HFFc6 (cell line): ENCODE data around the gene ACOT11. TPM values are rescaled to one million over a fixed set of nuclear protein-coding genes. Genes with fewer than 3 reads are reported as not detected.

ENCODE experiments used
- DNase-seq: peaks from one replicate; pipeline ENCODE4 v3.0.0-alpha.2; 2018
- H3K27ac Mint-ChIP-seq: 2 replicates; pipeline ENCODE4 v1.8.0; 2020; ENCODE audit warnings: mild to moderate bottlenecking, mixed read lengths
- H3K27me3 Mint-ChIP-seq: 2 replicates; pipeline ENCODE4 v1.8.0; 2021; ENCODE audit warnings: mild to moderate bottlenecking, moderate library complexity, mixed read lengths; ENCODE audit not compliant: insufficient read depth
- H3K36me3 Mint-ChIP-seq: 2 replicates; pipeline ENCODE4 v1.8.0; 2021; ENCODE audit warnings: low read depth, mixed read lengths
- H3K4me1 Mint-ChIP-seq: 2 replicates; pipeline ENCODE4 v1.8.0; 2020; ENCODE audit warnings: low read depth, mixed read lengths
- H3K4me3 Mint-ChIP-seq: 2 replicates; pipeline ENCODE4 v1.8.0; 2020; ENCODE audit warnings: mild to moderate bottlenecking, moderate library complexity, mixed read lengths
- H3K9me3 Mint-ChIP-seq: 2 replicates; pipeline ENCODE4 v1.8.0; 2020; ENCODE audit warnings: mild to moderate bottlenecking, mixed read lengths
- CTCF ChIP-seq: fragments of 200-600 bp; sonication (generic); IDR thresholded peaks from 2 replicates; pipeline ENCODE4 v1.5.0; 2021; ENCODE audit warnings: antibody characterized with exemption, mild to moderate bottlenecking
- total RNA-seq, 6 experiments: library from RNA; stranded (reverse); fragmentation: NEBNext Ultra II Directional; extraction: Animal tissue kit (Norgen Biotek cat#: 25700); gene quantifications; 2 replicates in 1 of 6; 3 replicates in 5 of 6; pipeline ENCODE4 v1.2.3, GENCODE V29; 2021

Gene ACOT11
- total RNA-seq, 6 experiments from 2014 or later: 2.9 to 4.8 (median 3.8) TPM

DNA sequence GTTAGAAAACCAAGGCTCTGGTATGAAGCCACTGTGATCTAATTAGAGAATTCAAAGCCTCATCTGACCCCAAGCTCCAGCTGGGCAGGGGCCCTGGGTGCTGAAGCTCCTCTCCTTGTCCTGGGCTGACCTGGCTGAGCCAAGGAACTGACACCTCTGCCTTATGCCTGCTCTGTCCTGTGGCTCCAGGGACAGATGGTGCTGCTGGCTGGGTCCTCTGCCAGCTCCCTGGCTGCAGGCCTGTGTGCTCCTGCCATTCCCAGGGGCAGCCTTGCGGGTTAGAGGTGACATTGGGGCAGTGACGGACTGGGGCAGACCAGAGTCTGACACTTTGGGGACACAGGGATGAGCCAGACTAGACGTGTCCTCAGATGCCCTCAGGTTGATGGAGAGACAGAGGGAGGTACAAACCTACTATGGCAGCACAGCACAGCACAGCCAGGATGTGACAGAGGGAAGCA, 11.8 kb downstream of the ACOT11 start:
- peaks cover 9% of the 10 kb centered on the region for H3K9me3 Mint-ChIP-seq
- peaks cover 7% of the 10 kb centered on the region for H3K36me3 Mint-ChIP-seq
- H3K4me1 Mint-ChIP-seq: peaks cover 7% of the 10 kb centered on the region
- TF ChIP-seq CTCF: no peak
- H3K27me3 Mint-ChIP-seq: no peaks in the 10 kb centered on the region; the same call in 1 of the 2 replicates
- H3K4me3 Mint-ChIP-seq: no peak overlapping the region
- no peak for DNase-seq
- H3K27ac Mint-ChIP-seq: no peak overlapping the region

GRCh38 chr1:54564312-54565112, 16.5 kb downstream of the ACOT11 start:
- peaks cover 13% of the 10 kb centered on the region for H3K4me1 Mint-ChIP-seq
- no peak for TF ChIP-seq CTCF
- H3K36me3 Mint-ChIP-seq: no peaks in the 10 kb centered on the region
- H3K27ac Mint-ChIP-seq: no peak overlapping the region
- no peak overlapping the region for H3K4me3 Mint-ChIP-seq
- H3K27me3 Mint-ChIP-seq: peaks cover 4% of the 10 kb centered on the region
- no peaks in the 10 kb centered on the region for H3K9me3 Mint-ChIP-seq
- DNase-seq: no peak

DNA sequence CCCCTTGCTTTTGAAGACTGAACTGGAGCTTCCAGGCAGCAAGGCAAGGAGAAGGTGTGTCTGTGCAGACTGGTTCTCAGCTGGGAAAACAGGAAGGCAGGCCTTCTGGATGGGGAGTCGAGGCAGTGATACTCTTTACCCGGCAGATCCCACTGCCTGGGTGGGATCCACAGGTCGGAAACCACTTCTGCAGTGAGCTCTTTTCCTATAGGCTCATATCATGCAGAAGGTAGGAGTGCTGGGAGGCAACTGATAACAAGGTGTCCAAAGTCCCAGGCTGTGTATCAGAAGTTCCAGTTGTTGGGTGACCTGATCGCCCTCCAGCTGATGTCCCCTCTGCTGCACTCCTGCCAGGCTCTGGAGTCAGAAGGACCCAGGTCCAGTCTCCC, 17.1 kb downstream of the ACOT11 start:
- peaks cover 4% of the 10 kb centered on the region for H3K27me3 Mint-ChIP-seq
- no peak overlapping the region for H3K27ac Mint-ChIP-seq
- no peak overlapping the region for H3K4me3 Mint-ChIP-seq
- no peaks in the 10 kb centered on the region for H3K36me3 Mint-ChIP-seq
- no peak for TF ChIP-seq CTCF
- peaks cover 17% of the 10 kb centered on the region for H3K4me1 Mint-ChIP-seq
- no peak for DNase-seq
- H3K9me3 Mint-ChIP-seq: no peaks in the 10 kb centered on the region

DNA sequence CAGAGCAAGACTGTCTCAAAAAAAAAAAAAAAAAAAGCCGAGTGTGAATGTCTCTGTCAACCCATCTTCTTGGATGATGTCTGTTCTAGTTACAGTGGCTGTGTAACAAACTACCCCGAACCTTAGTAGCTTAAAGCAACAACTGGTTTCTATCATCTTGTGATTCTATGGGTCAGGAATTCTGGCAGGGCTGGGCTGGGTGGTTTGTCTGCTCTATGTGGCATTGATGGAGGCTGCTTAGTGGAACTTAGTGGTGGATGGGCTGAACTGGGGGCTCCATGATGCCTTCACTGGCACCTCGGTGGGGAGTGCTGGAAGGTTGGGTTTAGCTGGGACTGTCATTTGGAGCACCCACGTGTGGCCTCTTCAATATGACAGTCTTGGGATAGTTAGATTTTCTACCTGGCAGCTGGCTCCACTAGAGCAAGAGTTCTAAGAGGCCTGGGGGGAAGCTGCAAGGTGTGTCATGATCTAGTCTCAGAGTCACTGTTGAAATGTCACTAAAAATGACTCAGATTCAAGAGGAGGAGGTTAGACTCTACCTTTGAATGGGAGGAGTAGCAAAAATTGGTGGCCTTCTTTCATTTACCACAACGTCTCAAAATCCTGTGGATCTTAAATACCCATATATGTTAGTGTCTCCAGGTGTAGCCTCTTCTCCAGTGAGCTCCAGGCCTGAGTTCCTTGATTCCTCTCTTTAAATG, 18.6 kb downstream of the ACOT11 start:
- H3K4me1 Mint-ChIP-seq: peaks cover 31% of the 10 kb centered on the region
- H3K27ac Mint-ChIP-seq: no peak overlapping the region
- H3K4me3 Mint-ChIP-seq: no peak overlapping the region
- no peak for TF ChIP-seq CTCF
- no peak for DNase-seq
- peaks cover 4% of the 10 kb centered on the region for H3K27me3 Mint-ChIP-seq
- no peaks in the 10 kb centered on the region for H3K9me3 Mint-ChIP-seq
- no peaks in the 10 kb centered on the region for H3K36me3 Mint-ChIP-seq

DNA sequence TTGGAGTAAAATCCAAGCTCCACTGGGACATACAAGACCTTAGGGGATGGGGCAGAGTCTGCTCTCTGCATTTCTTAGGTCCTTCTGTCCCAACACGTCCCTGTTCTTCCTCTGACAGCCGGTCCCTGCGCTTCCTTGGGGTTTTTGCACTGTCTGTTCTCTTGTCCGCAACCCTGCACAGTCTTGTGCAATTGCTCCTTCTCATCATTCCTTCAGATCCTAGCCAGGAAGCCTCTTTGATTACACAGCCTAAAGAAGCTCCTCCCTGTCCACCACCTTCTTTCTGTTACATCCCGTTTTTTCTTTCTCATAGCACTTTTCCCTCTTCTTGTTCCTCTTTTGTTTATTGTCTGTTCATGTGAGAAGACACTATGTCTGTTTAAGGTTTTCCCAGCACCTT, 19.9 kb downstream of the ACOT11 start:
- Mint-ChIP-seq H3K36me3 (no peaks in the 10 kb centered on the region), H3K27ac (no peak overlapping the region), H3K27me3 (peaks cover 4% of the 10 kb centered on the region), H3K4me1 (peaks cover 39% of the 10 kb centered on the region), H3K9me3 (no peaks in the 10 kb centered on the region), H3K4me3 (no peak overlapping the region)
- no peak for TF ChIP-seq CTCF
- no peak for DNase-seq
